Stimulated activated CD4-positive, alpha-beta T cell treated with anti-CD3 and anti-CD28 coated beads, TNF-alpha, amount 100 ng/mL, for 48 hours (primary cell): Measurements from ENCODE around the gene DMRTC1.
"Not testable (repeated sequence)": the region's sequence is repeated elsewhere in the genome, so short reads cannot be mapped to it uniquely, and the experiment has no call there.

Source experiments
- DNase-seq, 3 donors: peaks; one replicate each; pipeline ENCODE4 v3.0.0-alpha.2; 2020; ENCODE audit warnings: low read depth in 3 of 3

Gene DMRTC1

GRCh38 chrX:72943819-72944169, at the start of gene DMRTC1:
Gene DMRTC1, minus strand, starts transcription at chrX:72943837. Its CDS starts 68,143 bp downstream, at chrX:72875694.
- DNase-seq: not testable (repeated sequence)

GRCh38 chrX:72980894-72981469, 37.3 kb upstream of the DMRTC1 start:
- not testable (repeated sequence) for DNase-seq

- DNase-seq: not testable (repeated sequence)
These were observed 31.2 kb upstream of the DMRTC1 start for GRCh38 chrX:72974885-72975284.

- not testable (repeated sequence) for DNase-seq
These were observed 28.2 kb upstream of the DMRTC1 start for GRCh38 chrX:72971859-72972258.

GRCh38 chrX:72959971-72960370, 16.3 kb upstream of the DMRTC1 start:
- DNase-seq: not testable (repeated sequence)

GRCh38 chrX:72943035-72943818, 410 bp downstream of the DMRTC1 start:
- DNase-seq: not testable (repeated sequence)

GRCh38 chrX:72942272-72942671, 1.4 kb downstream of the DMRTC1 start:
- DNase-seq: not testable (repeated sequence)

- not testable (repeated sequence) for DNase-seq
These were observed 5.7 kb downstream of the DMRTC1 start, which contains the start of gene FAM236A for GRCh38 chrX:72937906-72938305. Gene FAM236A, plus strand, starts transcription at chrX:72938206. Its CDS starts 57 bp downstream, at chrX:72938263.

- DNase-seq: not testable (repeated sequence)
These were observed 6.7 kb downstream of the DMRTC1 start for GRCh38 chrX:72936882-72937455.

- not testable (repeated sequence) for DNase-seq
These were observed 7.2 kb downstream of the DMRTC1 start for GRCh38 chrX:72936455-72936854.

- not testable (repeated sequence) for DNase-seq
These were observed 11.4 kb downstream of the DMRTC1 start for GRCh38 chrX:72932283-72932682.

- not testable (repeated sequence) for DNase-seq
These were observed 27.5 kb downstream of the DMRTC1 start for GRCh38 chrX:72916096-72916495.

- DNase-seq: not testable (repeated sequence)
These were observed 31.3 kb downstream of the DMRTC1 start, which contains the start of gene FAM236C for GRCh38 chrX:72912315-72912714. Gene FAM236C, plus strand, starts transcription at chrX:72912615. Its CDS starts 100 bp downstream, at chrX:72912715.

- not testable (repeated sequence) for DNase-seq
These were observed 53.9 kb downstream of the DMRTC1 start for GRCh38 chrX:72889740-72890139.

GRCh38 chrX:72882898-72883297, 60.7 kb downstream of the DMRTC1 start:
- DNase-seq: not testable (repeated sequence)

- DNase-seq: not testable (repeated sequence)
These were observed 106.1 kb downstream of the DMRTC1 start for GRCh38 chrX:72837532-72837931.

- DNase-seq: not testable (repeated sequence)
These were observed 112.9 kb downstream of the DMRTC1 start for GRCh38 chrX:72830701-72831100.
